Tibial nerve (tissue), 4 donors: ENCODE results near the gene EFCAB11.

Source experiments
- EP300 ChIP-seq, 2 donors: sonication (generic); formaldehyde crosslinking; IDR thresholded peaks; one replicate each; pipeline ENCODE4 v1.6.1; 2017; ENCODE audit warnings: antibody characterized with exemption in 2 of 2, mild to moderate bottlenecking in 1 of 2
- POLR2A ChIP-seq, 2 donors: fragments of 450-650 bp; IDR thresholded peaks; one replicate each; pipeline ENCODE4 v1.6.1; 2017; ENCODE audit warnings: antibody characterized with exemption in 2 of 2, mild to moderate bottlenecking in 2 of 2, moderate library complexity in 2 of 2
- TF ChIP-seq, protein P1 (sequence below), 5 experiments: fragments of 200-600 bp in 3 of 5; fragments of 450-650 bp in 2 of 5; sonication (generic) in 3 of 5; IDR thresholded peaks; one replicate each; pipeline ENCODE4 v1.5.1; 2016 to 2019; ENCODE audit warnings: antibody characterized with exemption in 5 of 5, mild to moderate bottlenecking in 3 of 5, moderate library complexity in 2 of 5

DNA sequence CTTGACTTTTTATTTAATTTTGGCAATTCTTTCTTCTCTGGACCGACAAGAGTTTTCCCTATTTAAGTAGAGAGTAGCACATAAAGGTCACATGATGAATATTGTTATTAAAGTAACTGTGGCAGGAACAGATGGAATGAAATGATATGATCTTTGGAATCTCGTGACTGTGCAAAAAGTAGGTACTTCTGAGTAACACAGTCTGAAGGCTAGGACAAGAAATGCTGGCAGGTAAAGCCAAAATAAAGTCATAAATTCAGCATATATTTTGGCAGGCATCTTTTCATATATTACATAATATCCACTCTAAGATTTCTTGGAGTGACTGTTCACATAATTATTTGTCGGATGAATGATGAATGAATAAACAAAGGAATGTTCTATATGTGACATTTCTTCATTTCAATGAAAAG, 121.4 kb downstream of the EFCAB11 start:
- TF ChIP-seq, protein P1, sequence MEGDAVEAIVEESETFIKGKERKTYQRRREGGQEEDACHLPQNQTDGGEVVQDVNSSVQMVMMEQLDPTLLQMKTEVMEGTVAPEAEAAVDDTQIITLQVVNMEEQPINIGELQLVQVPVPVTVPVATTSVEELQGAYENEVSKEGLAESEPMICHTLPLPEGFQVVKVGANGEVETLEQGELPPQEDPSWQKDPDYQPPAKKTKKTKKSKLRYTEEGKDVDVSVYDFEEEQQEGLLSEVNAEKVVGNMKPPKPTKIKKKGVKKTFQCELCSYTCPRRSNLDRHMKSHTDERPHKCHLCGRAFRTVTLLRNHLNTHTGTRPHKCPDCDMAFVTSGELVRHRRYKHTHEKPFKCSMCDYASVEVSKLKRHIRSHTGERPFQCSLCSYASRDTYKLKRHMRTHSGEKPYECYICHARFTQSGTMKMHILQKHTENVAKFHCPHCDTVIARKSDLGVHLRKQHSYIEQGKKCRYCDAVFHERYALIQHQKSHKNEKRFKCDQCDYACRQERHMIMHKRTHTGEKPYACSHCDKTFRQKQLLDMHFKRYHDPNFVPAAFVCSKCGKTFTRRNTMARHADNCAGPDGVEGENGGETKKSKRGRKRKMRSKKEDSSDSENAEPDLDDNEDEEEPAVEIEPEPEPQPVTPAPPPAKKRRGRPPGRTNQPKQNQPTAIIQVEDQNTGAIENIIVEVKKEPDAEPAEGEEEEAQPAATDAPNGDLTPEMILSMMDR (IDR thresholded peaks at IDR 0.05) = no peak
- TF ChIP-seq POLR2A (IDR thresholded peaks at IDR 0.05) (no peak), EP300 (IDR thresholded peaks at IDR 0.05) (no peak)
